Adipocyte (in vitro differentiated cells): ENCODE measurements around the gene CFAP410.

ENCODE experiments used
- DNase-seq: peaks from one replicate; pipeline ENCODE4 v3.0.0-alpha.2; 2015; ENCODE audit warnings: low read depth
- H3K27me3 ChIP-seq: replicated peaks from 2 replicates; pipeline ENCODE4 v1.7.0; 2013; ENCODE audit warnings: mild to moderate bottlenecking, low read length, moderate library complexity; ENCODE audit not compliant: control insufficient read depth, insufficient read depth
- H3K36me3 ChIP-seq: 2 replicates; pipeline ENCODE4 v1.7.0; 2013; ENCODE audit warnings: low read length, mild to moderate bottlenecking, moderate library complexity; ENCODE audit not compliant: control insufficient read depth, insufficient read depth, severe bottlenecking
- H3K4me1 ChIP-seq: 2 replicates; pipeline ENCODE4 v1.7.0; 2013; ENCODE audit warnings: mild to moderate bottlenecking, low read length, moderate library complexity; ENCODE audit not compliant: control insufficient read depth, insufficient read depth
- H3K4me3 ChIP-seq: 2 replicates; pipeline ENCODE4 v1.7.0; 2013; ENCODE audit warnings: mild to moderate bottlenecking, low read length, moderate library complexity
- H3K9ac ChIP-seq: 2 replicates; pipeline ENCODE4 v1.7.0; 2013; ENCODE audit warnings: mild to moderate bottlenecking, low read length, moderate library complexity
- H3K9me3 ChIP-seq: 2 replicates; pipeline ENCODE4 v1.7.0; 2013; ENCODE audit warnings: mild to moderate bottlenecking, low read length, moderate library complexity; ENCODE audit not compliant: control insufficient read depth

The CFAP410 gene

GRCh38 chr21:44377201-44377921 is 38.2 kb upstream of the CFAP410 start:
- H3K9me3 ChIP-seq: no peaks in the 10 kb centered on the region
- no peaks in the 10 kb centered on the region for H3K36me3 ChIP-seq
- no peak overlapping the region for H3K4me3 ChIP-seq
- no peak overlapping the region for H3K9ac ChIP-seq
- DNase-seq: no peak
- peaks cover 48% of the 10 kb centered on the region for H3K27me3 ChIP-seq
- no peaks in the 10 kb centered on the region for H3K4me1 ChIP-seq

- peaks cover 48% of the 10 kb centered on the region for H3K27me3 ChIP-seq
- H3K4me3 ChIP-seq: no peak overlapping the region
- H3K9ac ChIP-seq: no peak overlapping the region
- no peaks in the 10 kb centered on the region for H3K9me3 ChIP-seq
- DNase-seq: no peak
- H3K36me3 ChIP-seq: no peaks in the 10 kb centered on the region
- H3K4me1 ChIP-seq: no peaks in the 10 kb centered on the region
Observed at GRCh38 chr21:44376606-44377005, 37.4 kb upstream of the CFAP410 start.

- no peak for DNase-seq
- no peaks in the 10 kb centered on the region for H3K36me3 ChIP-seq
- peaks cover 45% of the 10 kb centered on the region for H3K27me3 ChIP-seq
- no peak overlapping the region for H3K9ac ChIP-seq
- H3K9me3 ChIP-seq: no peaks in the 10 kb centered on the region
- H3K4me3 ChIP-seq: no peak overlapping the region
- H3K4me1 ChIP-seq: no peaks in the 10 kb centered on the region
Observed at GRCh38 chr21:44375761-44376241, 36.6 kb upstream of the CFAP410 start.

GRCh38 chr21:44375281-44375651 is 36.1 kb upstream of the CFAP410 start:
- H3K4me3 ChIP-seq: no peak overlapping the region
- no peaks in the 10 kb centered on the region for H3K36me3 ChIP-seq
- no peaks in the 10 kb centered on the region for H3K9me3 ChIP-seq
- H3K27me3 ChIP-seq: peaks cover 39% of the 10 kb centered on the region
- H3K9ac ChIP-seq: no peak overlapping the region
- H3K4me1 ChIP-seq: no peaks in the 10 kb centered on the region
- DNase-seq: no peak

GRCh38 chr21:44374601-44375280 is 35.6 kb upstream of the CFAP410 start:
- Histone ChIP-seq H3K4me1 (no peaks in the 10 kb centered on the region), H3K4me3 (no peak overlapping the region), H3K9ac (no peak overlapping the region), H3K36me3 (no peaks in the 10 kb centered on the region), H3K9me3 (no peaks in the 10 kb centered on the region), H3K27me3 (peaks cover 34% of the 10 kb centered on the region)
- DNase-seq: no peak

- H3K9me3 ChIP-seq: no peaks in the 10 kb centered on the region
- DNase-seq: no peak
- no peaks in the 10 kb centered on the region for H3K4me1 ChIP-seq
- H3K36me3 ChIP-seq: no peaks in the 10 kb centered on the region
- no peak overlapping the region for H3K4me3 ChIP-seq
- no peak overlapping the region for H3K9ac ChIP-seq
- peaks cover 17% of the 10 kb centered on the region for H3K27me3 ChIP-seq
Observed at GRCh38 chr21:44372616-44373015, 33.4 kb upstream of the CFAP410 start.

- H3K4me3 ChIP-seq: no peak overlapping the region
- DNase-seq: no peak
- H3K4me1 ChIP-seq: no peaks in the 10 kb centered on the region
- H3K36me3 ChIP-seq: no peaks in the 10 kb centered on the region
- H3K9ac ChIP-seq: no peak overlapping the region
- no peaks in the 10 kb centered on the region for H3K9me3 ChIP-seq
- peaks cover 10% of the 10 kb centered on the region for H3K27me3 ChIP-seq
Observed at GRCh38 chr21:44371596-44371995, 32.4 kb upstream of the CFAP410 start.

- Histone ChIP-seq H3K4me3 (no peak overlapping the region), H3K9me3 (no peaks in the 10 kb centered on the region), H3K9ac (no peak overlapping the region), H3K27me3 (peaks cover 8% of the 10 kb centered on the region), H3K36me3 (no peaks in the 10 kb centered on the region), H3K4me1 (no peaks in the 10 kb centered on the region)
- no peak for DNase-seq
Observed at GRCh38 chr21:44370786-44371410, 31.7 kb upstream of the CFAP410 start.

GRCh38 chr21:44370027-44370735 is 31.0 kb upstream of the CFAP410 start:
- no peak overlapping the region for H3K9ac ChIP-seq
- DNase-seq: peak; percentile 59
- H3K4me1 ChIP-seq: no peaks in the 10 kb centered on the region
- no peaks in the 10 kb centered on the region for H3K9me3 ChIP-seq
- H3K4me3 ChIP-seq: no peak overlapping the region
- H3K36me3 ChIP-seq: no peaks in the 10 kb centered on the region
- peaks cover 6% of the 10 kb centered on the region for H3K27me3 ChIP-seq

- Histone ChIP-seq H3K36me3 (no peaks in the 10 kb centered on the region), H3K4me3 (no peak overlapping the region), H3K27me3 (peaks cover 3% of the 10 kb centered on the region), H3K9ac (no peak overlapping the region), H3K9me3 (peaks cover 5% of the 10 kb centered on the region), H3K4me1 (no peaks in the 10 kb centered on the region)
- no peak for DNase-seq
Observed at GRCh38 chr21:44368711-44369446, 29.7 kb upstream of the CFAP410 start.
